Hematopoietic multipotent progenitor cell treated with erythropoietin and hydrocortisone succinate and interleukin-3 and kit ligand, for 6 days (in vitro differentiated cells): Measurements from ENCODE around the gene LCN1.

ENCODE experiments used
- DNase-seq: peaks from one replicate; pipeline ENCODE4 v3.0.0-alpha.2; 2015

The LCN1 gene

GRCh38 chr9:135574331-135574730 lies 53.1 kb downstream of the LCN1 start:
- DNase-seq: no peak

GRCh38 chr9:135574943-135575342 lies 53.7 kb downstream of the LCN1 start:
- DNase-seq: no peak
